Right forelimb (tissue), 1 donor: ENCODE data around the gene MGST3.
"Not testable (repeated sequence)": the region's sequence is repeated elsewhere in the genome, so short reads cannot be mapped to it uniquely, and the experiment has no call there.

Experiments
- DNase-seq: peaks from one replicate; pipeline ENCODE4 v3.0.0-alpha.2; 2018

MGST3 gene

DNA sequence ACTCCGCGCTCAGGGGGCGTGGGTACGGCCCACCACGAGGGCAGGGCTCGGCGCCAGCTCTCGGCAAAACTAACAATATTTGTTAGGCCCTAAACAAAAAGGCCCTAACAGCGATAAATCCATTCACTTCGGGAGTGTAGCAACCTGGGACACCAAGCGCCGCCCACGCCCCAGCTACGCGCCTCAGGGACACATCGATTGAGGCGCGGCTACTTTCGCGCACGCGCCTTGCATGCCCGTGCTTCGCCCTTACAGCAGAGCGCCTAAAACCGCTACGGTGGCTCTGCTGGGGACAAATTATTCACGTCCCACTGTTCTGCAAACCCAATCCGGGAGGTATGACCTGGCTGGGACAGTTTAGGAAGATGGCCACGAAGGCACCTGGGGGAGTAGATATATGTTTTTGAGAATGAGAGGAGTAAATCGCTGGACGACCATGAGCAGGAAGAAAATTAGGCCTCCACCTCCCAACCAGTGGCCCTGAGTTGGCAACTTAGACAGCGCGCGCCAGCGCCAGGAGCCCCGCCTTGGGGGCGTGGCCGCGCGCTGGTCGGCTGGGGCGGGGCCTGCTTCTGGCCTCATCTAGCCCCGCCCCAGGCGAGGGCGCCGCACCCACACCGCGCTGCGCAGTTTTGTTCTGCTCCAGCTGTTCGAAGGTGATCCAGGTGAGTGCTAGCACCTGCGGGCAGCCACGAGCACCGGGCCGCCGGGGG lies at the start of gene MGST3:
Gene MGST3, plus strand, starts transcription at position 606 of the 713 bp plus-strand sequence. CDS start 18,614 bp downstream, outside the sequence.
- DNase-seq: peak; percentile 95

DNA sequence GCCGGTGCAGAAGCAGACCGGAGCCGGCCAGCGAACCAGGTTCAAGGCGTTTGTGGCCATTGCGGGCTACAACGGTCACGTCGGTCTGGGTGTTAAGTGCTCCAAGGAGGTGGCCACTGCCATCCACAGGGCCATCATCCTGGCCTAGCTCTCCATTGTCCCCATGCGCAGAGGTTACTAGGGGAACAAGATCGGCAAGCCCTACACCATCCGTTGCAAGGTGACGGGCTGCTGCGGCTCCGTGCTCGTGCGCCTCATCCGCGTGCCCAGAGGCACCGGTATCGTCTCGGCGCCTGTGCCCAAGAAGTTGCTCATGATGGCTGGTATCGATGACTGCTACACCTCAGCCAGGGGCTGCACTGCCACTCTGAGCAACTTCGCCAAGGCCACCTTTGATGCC lies 49.1 kb upstream of the MGST3 start:
- no peak for DNase-seq

DNA sequence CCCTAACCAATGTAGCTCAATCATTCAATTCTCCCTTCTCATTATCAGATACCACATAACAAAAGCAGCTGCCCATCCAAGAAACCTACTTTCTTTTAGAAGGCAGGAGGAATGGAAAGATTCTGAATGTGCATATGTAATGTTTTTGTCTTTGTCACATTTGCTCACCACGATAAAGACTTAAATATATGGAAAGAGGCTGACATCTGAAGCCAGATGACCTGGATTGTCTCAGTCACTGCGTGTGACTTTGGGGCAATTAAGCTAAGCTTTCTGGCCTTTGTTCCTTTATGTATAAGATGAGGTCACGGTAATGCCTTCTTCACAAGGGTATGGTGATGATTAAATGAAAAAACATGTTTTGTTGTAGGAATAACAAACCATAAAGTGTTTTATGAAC lies 44.6 kb upstream of the MGST3 start:
- no peak for DNase-seq

DNA sequence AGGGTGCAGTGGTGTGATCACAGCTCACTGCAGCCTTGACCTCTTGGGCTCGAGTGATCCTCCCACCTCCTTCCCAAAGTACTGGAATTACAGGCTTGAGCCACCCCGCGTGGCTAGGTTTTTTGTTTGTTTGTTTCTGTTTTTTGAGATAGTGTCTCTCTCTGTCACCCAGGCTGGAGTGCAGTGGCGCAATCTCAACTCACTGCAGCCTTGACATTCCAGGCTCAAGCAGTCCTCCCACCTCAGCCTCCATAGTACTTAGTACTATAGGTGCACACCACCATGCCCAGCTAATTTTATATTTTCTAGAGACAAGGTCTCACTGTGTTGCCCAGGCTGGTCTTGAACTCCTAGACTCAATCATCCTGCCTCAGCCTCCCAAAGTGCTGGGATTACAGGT lies 39.6 kb upstream of the MGST3 start:
- not testable (repeated sequence) for DNase-seq

DNA sequence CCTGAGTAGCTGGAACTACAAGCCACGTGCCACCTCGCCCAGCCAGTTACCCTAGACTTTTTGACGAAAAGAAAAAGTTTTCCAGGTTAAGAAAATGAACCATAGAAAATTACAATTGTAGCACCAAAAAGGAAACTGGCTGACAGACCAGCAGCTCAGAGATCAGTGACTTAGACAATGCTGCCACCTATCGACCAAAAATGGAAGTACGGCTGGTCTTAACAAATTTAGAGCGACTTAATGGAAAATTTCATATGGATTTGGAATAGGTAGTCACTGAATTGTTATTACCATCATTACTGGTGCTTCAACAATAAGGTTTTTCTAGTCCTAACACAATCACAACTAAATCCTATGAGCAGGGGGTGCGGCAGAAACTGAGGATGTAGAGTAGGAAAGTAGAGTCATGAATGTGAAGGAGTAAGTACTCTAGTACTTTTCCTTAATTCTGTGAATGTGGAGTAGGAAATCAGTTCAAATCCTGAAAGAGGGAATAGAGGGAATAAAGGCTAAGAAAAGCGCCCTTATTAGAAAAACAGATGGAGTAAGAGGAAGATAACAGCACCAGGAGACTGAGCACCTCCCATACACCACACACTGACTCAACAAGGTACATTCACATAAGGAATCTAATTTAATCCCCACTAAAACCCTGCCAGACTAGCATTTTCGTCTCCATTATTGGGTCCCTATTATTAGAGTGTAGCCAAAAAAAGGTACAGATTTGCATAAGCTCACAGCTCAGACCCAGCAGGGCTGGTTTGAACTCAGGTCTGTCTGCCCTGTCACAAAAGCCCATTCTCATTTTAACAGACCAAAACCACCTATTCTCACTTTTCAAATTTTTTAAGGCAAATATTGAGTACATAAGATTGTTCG lies 37.9 kb upstream of the MGST3 start:
- peak; percentile 87 for DNase-seq

DNA sequence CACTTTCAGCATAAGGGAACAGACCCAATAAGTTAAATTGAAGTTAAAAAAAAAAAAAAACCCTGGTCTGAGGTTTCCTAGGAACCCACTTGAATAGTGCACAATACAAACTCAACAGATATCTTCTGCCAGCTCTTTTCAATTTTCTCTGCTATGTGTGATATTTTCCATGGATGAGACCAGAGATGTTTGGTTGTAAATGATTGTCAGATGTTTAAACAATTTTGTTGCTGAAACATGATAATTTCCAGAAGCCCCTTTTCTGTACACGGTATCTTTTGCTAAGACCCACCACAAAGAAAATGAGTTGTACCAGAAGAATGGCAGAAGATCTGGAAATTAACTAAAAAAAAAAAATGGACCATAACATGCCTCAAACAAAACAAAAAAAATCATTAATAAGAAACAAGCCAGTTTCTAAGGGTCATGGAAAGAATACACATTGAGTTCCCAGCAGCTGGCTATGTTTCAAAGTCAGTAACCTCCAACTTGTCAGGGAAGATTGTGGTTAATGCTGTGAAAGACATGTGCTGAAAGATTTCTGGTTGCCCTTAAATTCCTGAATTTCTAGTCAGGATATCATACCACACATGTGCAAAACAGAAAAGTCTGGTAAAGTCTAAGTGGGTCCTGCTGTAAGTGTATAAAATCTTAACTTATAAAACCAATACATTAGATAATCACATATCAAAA lies 35.6 kb upstream of the MGST3 start:
- no peak for DNase-seq

DNA sequence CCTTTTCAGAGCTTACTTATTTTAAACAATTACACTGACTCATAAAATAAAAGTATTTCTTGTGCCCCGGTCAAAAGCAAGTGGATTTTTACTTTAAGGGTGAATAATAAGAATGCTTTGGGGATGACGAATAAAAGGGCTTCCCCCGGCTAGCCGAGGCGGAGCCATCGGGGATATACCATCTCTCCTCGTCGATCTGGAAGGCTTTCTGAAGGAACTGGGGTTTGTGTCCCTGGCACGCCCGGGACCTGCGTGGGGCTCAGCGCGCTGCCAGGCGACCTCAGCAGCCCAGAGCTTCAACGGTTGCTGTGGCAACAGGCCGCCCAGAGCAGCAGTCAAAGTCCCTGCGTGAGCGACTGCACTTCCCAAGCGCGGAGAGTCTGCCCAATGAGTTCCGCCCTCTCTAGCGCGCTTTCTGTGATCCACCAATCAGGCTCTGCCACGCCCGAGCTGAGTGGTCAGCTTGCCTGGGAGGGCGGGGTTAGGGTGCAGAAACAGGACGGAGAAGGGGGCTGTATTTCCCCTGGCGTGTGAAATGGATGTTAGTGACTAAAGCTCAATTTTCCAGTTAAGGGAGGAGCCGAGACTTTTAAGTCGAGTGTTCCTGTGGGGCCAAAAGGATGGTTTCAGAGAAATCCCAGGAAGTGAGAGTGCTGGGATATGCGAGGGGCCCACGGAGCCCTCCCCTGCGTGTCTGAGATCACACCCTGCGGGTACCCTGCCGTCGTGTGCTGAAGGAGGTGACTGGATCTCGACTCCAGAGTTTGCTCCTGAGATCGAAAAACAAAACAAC lies 33.0 kb upstream of the MGST3 start:
- peak; percentile 96 for DNase-seq

DNA sequence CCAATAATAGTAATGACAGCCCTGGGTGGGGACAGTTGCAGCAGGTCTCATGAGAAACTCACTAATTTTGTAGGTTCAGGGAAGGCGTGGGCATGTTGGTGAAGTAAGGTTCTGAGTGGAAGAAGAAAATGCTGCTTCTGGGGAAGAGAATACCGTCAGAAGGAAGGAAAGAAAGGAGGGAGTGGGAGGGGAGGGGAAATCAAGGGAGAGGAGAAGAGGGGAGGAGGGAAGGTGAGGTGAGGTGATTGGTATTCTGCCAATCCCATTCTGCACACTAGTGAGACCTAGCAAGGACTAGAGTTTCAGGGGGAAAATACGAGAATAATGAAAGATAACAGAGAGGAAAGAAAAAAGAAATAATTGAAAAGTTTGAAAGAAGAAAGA lies 32.4 kb upstream of the MGST3 start:
- no peak for DNase-seq

DNA sequence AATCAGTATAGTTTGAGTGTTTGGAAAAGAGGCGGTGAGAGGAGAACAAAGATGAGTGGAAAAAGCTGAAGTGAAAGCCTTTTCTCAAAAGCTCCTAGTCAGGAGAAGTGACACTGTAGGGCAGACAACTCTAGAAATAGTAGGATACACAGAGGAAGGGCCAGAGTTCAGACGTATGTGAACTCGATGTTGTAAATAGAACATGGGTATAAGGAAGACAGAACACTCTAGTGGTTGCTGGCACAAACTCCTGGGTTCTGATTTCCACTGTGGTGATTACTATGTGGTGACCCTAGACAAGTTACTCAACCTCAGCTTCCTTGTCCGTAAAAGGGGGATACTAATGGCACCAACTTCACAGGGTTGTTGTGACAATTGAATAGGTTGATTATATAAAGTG lies 30.2 kb upstream of the MGST3 start:
- DNase-seq: no peak

DNA sequence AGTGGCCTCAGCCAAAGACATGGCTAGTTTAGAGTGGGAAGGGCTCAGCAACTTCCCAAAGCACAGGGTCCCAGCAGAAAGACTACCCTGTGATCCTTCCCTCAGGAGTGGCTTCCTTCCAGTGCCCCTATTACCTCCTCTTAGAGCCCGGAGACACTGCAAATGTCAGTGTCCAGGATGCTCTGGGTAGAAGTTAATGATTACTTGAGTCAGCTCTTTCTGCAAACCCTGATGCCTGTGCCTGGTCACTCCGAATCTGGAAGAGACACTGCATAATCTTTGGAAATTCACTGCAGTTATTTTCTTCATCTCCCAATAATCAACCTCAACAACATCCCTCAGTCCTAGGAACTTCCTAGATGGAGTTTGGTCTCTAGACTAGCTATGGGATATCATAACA lies 27.2 kb upstream of the MGST3 start:
- DNase-seq: no peak

DNA sequence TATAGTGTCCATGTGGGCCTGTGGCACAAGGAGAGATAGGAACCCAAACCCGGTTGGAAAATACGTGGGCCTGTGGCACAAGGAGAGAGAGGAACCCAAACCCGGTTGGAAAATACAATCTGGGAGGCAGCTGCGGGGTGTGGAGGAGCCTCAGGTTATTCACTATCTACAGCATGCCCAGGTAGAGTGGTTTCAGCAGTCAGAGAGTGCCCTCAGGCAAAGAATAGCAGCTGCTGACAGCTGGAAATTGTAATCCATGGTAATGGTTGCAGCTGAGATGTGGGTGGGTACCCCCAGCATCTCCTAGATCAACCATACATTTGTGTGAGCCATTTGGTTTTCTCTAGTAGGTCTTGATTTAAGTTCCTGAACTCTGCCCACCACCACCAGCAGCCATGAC lies 25.8 kb upstream of the MGST3 start:
- no peak for DNase-seq

DNA sequence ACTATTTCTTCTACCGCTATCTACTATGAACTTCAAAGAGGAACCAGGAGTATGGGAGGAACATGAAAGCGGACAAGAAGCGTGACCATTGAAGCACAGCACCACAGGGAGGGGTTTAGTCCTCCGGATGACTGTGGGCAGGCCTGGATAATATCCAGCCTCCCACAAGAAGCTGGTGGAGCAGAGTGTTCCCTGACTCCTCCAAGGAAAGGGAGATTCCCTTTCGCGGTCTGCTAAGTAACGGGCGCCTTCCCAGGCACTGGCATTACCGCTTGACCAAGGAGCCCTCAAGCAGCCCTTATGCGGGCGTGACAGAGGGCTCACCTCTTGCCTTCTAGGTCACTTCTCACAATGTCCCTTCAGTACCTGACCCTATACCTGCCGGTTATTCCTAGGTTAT lies 24.4 kb upstream of the MGST3 start:
- DNase-seq: not testable (repeated sequence)

DNA sequence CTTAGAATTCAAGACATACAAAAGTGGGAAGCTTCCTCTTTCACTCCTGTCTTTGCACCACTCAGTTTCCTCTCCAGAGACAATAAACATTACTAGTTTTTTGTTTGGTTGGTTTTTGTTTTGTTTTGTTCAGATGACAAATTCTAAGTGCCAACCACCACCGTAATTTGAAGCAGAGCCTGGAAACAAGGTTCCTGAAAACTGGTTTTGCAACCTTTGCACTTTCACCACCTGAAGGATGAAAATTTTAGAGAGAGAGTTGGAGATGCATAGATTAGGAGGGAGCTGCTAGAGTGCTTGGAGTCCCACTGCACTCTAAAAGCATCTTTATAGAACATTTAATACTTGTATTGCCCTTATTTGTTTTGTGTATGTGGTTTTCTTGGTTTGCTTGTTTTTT lies 20.2 kb upstream of the MGST3 start:
- no peak for DNase-seq

DNA sequence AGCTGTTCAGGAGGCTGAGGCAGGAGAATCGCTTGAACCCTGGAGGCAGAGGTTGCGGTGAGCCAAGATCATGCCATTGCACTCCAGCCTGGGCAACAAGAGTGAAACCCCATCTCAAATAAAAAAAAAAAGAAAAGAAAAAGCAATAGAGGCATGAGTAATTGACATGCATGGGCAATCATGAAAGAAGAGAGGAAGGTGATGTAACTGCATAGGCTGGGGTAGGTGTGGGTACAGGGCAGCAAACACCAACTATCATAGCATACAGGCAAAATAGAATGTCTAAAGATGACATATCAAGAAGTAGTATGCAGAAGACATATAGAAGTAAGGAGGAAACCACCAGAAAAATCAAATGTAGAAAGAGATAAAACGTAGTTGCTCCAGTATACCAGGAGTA lies 19.0 kb upstream of the MGST3 start:
- DNase-seq: no peak

DNA sequence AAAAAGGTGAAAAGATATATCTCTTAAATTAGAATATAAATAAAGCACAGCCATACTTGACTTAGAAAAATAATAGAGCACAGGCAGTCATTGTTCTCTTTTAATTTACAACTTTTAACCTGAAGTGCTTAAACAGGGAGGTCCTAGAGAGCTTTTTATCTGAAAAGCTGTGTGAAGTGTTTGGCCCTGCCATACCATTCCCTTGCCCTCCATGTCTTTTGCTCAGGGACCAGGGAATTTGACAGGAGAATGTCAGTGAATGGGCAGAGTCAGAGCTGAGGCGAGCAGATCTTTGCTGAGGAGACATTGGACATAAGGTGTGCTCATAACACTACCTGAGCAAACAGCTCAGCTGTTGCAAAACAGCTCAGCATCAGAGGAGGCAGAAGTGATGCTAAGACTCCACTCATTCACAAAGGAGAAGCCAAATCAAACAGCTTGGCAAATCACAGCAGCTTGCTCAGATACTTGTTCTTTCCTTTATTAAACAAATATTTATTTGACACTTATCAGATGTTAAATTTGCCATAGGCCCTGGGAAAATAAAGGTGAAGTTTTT lies 14.9 kb upstream of the MGST3 start:
- no peak for DNase-seq

DNA sequence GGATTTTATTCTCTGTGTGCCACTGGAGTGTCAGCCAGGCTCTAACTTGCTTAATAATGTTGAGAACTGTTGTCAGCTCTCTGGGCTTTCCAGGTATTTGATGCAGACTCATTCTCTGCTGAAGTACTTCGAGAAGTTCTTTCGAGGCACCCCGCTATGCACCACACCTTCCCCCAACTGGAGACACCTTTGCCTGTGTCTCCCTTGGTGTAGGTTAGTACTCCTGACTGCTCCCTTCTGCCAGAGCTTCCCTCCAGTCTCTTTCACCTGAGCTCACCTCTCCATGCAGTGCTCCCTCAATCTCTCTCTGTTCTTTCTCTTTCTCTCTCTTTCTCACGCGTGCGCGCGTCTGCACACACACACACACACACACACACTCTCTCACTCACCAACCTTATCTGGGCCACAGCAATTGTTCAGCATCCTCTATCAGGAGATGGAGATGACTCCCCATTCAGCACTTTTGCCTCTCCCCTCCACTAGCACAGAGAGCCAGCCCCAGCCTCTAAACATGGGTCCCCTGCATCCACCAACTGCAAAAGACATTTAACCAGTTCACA lies 14.0 kb upstream of the MGST3 start:
- DNase-seq: no peak

DNA sequence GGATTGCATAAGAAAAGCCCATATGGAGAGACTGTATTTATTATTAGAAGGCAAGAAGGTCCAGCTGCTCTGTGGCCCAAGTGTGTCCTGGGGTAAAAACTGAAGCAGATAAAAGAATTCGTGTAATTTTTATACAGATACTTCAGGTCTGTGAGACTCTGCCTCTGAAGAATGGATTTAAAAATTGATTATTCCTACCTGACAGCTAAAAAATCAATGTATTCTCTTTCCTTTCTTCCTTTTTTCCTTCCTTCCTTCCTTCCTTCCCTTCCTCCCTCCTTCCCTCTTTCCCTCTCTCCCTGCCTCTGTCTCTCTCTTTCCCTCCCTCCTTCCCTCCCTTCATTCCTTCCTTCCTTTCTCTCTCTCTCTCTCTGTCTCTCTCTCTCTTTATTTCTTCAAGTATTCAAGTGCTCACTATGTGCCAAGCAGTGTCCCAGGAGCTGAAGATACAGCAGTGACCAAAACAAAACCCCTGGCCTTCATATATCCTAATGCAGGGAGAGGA lies 11.3 kb upstream of the MGST3 start:
- DNase-seq: no peak

DNA sequence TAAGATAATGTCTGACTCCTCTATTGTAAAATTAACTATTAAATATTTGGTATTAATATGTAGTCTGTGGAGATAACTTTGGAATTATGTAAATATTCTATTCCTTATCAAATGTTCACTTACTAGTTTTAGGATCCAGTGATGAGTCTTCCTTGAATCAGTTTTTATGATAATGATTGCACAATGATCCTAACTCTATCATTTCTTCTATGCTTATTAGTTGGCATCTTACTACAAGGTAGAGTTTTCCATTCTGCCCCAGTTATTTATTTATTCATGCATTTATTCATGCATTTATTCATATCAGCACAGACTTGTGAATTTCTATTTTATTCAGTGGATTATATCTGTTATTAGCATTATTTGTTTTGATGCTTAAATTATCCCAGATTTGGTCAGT lies 7.4 kb upstream of the MGST3 start:
- DNase-seq: no peak

DNA sequence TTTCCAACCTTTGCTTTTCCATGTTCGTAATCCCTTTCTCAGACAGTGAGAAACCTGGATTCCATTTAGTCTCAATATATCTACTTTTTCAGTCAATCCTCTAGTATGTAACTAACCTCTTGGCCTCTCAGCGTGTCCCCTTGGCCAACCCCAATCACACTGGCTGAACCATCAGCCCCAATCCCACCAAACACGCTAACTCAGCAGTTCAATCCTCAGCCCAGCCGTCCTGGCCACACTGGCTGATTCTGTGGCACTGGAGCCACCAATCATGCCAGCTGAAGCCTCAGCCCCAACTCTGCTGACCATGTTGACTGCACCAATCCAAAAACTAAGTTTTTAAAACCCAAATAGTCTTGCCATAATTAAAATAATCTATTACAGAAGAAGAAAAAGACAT lies 6.6 kb upstream of the MGST3 start:
- no peak for DNase-seq

DNA sequence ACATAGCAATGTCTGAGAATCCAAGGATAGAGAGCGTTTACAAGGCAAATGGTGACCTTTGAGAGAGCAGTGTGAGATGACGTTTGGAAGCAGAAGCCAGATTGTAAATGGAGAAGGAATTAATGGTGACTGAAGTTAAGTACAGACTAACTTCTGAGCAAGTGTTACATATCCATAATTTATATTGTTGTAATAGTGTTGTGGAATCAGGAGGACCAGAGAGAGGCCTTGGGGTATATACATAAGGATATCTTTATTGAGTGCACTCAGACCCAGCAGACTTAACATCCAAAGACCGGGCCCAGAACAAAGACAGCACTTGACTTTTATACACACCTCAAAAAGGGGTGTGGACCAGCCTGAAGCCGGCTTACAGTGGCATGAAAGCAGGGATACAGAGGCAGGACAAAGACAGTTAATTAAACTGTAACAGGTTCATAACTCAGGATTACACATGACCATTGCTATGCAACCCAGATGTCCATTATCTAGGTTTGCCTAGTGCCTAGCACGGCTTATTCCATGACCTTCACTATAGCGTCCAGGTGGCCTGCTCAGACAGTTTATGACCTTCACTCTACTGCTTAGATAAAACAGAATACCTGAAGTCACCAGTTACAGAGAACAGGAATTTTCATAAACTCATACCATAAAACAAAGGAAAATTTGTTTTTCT lies 2.7 kb upstream of the MGST3 start:
- no peak for DNase-seq

DNA sequence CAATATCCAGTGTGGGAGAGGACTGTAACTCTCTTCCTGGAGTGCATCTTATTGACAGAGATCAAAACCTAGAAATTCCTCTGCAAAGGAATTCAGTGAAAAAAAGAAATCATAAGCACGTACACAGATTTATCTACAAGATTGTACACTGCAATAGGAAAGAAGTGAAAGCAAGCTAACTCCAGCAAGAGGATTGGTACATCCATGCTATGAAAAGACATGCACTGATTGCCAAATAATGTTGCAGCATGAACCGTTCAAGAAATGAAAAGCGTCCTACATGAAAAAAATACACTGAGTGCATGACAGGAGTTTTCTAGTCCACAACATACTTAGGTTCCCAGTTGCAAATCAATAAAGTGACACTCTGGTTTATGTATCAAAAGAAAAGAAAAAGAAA lies 1.9 kb upstream of the MGST3 start:
- no peak for DNase-seq
